AG08396 (cell line): ENCODE results near the gene CCDC92.

Source experiments
- DNase-seq: peaks from one replicate; pipeline ENCODE4 v3.0.0; 2012; ENCODE audit warnings: low spot score, mixed read lengths

CCDC92 gene

GRCh38 chr12:123888989-123889388, 83.6 kb downstream of the CCDC92 start:
- no peak for DNase-seq

DNA sequence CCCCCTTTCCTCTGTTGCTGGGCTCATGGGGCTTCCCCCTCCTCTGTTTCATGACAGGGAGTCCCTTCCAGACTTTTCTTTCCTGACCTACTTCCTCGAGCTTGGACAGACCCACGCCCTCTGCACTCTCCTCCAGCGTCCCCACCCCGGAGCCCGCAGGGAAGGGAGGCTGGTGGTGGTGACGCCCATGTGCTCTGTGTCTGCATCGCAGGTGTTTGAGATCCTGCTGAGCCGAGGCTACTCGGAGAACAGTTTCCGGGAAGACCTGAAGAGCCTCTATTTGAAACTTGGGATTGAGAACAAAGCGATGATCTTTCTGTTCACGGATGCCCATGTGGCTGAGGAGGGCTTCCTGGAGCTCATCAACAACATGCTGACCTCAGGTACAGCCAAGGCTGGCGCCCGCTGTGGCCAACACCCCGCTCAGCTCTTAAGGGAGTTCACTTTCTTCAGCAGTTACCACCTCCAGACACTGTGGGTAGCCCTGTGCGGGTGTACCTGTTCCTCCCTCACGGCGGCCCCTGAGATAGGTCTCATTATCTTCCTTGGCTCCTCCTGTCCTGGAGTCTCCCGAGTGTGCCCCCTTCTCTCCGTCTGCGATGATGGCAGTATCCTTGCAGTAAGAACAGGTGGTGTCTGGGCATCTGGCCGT, 85.6 kb downstream of the CCDC92 start:
- DNase-seq, result no peak

GRCh38 chr12:123886258-123886657, 86.4 kb downstream of the CCDC92 start:
- DNase-seq, result no peak
